HG03521 (cell line): Measurements from ENCODE around the gene CDH4.

Experiments used
- ATAC-seq: cut with Tn5 transposase; IDR thresholded peaks from one replicate; pipeline ENCODE4 v1.9.1; 2021; ENCODE audit warnings: mild to moderate bottlenecking, moderate library complexity; ENCODE audit not compliant: unreplicated experiment

The CDH4 gene

DNA sequence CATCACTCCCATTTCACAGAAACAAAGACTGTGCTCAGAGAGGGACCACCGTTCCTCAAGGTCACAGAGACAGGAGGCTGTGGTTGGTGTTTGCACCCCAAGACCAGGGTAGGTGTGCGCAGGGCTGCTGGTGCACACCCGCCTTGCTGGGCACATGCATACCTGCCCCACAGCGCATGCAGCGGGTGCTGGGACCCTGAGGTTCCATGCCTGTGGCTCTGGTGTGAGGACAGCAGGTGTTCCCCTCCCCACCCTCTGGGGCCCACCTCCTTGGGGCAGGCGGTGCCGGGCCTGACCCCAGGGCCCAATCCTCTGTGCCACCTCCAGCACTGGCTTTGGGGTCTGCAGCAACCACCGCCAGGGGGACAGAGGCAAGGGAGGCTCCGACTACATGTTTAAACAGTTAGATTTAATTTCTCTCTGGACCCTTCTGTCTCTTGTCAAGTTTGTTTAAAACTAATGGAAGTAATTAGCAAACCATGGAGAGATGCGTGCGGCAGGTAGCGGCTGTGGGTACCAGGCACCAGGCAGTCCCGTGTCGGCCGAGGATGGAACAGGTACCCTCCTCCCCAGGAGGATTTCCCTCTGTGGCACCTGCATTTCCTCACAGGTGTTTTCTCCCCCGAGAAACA lies 485.9 kb downstream of the CDH4 start:
- no peak for ATAC-seq

- ATAC-seq: no peak
These were observed 486.6 kb downstream of the CDH4 start for GRCh38 chr20:61738601-61739069.

GRCh38 chr20:61739086-61739831 lies 487.2 kb downstream of the CDH4 start:
- ATAC-seq: no peak

DNA sequence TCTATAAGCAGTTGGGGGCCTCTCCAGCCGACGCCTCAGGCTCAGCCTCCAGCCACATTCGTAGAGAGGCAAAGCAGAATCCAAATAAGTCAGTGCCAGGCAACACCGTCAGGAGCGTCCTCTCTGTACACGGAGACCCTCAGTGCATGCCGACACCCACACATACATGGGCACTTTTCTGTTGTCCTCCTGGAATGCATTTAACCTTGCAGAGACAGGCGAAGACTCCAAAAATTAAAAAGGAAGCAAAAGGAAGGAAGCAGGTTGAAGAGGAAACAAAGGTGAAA lies 487.7 kb downstream of the CDH4 start:
- no peak for ATAC-seq

DNA sequence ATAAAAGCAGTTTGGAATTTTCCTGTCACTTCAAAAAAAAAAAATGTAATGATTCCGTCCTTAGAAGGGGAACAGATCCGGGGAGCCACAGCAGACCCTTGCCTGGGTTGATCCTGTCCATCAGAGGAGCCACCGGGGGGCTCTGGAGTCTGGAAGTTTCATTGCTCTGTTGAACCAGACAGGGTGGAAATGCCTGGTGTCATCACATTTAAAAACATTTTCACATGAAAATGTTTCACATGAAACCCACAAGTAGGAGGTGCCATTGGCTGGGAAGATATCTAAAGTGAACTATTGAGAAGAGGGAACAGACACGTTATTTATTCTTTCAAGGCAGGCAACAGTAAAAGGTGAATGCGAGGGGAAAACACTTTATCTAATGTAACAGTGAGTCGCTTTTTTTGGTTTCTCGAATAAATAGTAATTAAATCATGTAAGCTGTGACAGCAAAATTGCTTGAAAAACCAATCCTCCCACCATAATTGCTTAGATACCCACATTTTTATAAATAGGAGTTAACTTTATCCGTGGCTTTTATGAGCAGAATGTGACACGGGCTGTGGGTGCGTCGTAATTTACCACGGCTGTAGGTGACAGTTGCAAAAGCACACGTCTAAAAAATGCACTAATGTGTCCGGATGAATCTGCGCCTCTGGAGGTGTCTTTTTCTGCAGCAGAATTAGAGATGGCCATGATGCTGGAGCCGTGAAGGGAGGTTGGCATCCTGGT lies 490.2 kb downstream of the CDH4 start:
- no peak for ATAC-seq

DNA sequence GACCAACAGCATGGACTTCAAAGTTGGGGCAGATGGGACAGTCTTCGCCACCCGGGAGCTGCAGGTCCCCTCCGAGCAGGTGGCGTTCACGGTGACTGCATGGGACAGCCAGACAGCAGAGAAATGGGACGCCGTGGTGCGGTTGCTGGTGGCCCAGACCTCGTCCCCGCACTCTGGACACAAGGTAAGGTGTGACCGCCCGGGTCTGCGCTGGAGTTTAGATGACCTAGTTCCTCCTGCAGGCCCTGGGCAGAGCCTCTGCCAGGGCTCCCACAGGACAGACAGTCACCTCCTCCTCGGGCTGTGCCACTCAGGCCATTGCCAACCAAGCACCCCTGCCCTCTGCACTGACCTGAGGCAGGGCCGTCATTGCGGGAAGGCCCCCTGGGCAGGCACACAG lies 491.5 kb downstream of the CDH4 start:
- no peak for ATAC-seq

DNA sequence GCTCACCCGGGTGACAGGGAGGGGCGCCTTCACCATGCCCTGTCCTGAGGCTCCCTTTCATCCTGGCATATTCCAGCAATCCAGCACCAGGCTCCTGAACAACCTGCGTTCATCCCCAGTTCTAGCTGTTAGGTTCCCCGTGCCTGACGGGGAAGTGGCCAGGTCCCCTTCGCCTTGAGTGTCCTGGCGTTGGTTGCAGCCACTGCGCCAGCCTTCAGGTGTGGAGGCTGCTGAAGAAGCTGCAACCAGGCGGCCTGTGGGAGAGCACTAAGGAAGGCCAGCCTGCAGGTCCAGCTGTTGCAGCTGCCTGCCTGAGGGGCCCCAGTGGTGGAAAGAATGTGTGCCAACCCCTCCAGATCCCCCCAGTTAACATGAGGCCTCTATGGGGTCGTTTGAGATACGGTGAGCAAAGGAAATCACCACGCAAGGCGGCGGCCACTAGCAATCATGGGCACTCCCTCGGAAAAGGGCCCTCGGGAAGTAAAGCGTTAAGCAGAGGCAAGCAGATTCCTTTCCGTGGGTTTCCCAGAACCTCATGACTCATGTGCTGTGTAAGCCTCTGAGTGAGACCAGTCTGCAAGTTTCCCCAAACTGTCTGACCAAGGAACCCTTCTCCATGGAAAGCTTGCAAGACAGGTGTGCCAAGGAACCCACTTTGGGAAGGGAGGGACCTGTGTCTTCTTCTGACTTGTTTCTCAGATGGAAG lies 492.8 kb downstream of the CDH4 start:
- ATAC-seq: no peak

GRCh38 chr20:61745397-61746146 lies 493.5 kb downstream of the CDH4 start:
- no peak for ATAC-seq

DNA sequence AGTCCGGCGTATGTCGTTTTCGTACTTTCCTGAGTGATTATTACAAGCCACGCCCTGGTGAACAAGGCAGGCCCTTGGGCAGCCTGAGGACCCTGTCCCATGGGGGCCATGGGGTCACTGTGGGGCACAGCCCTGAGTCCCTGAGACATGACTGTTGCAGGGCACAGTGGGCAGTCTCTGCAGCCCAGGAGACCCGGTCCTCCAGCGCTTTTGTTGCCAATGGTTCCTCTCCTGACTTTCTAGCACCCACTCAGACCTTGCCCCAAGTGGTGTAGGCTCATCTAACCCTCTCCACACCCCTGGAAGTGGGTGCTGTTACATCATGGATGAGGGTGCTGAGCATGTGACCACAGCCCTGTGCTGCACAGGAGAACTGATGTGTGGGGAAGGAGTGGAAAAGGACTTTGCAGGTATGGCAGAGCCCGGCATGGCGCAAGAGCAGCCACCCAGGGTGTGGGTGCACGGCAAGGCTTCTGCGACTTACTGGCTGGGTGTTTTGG lies 494.1 kb downstream of the CDH4 start:
- no peak for ATAC-seq

DNA sequence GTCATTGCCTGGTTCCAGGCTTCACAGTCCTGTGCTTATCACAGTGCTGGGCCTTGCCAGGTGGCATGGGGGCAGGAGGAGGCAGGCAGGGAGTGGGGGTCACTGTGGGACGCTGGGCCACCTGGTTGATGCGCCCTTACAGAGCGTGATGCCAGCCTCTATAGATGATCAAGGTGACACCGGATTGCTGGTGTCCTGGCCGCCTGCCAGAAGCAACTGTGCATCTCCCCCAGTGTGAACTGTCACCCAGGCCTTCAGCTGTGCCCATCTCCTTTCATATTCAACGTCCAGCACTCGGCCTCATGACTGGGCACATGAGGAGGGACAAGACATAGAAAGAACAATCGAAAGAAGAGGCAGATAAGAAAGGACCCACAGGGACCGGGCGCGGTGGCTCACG lies 494.7 kb downstream of the CDH4 start:
- no peak for ATAC-seq

DNA sequence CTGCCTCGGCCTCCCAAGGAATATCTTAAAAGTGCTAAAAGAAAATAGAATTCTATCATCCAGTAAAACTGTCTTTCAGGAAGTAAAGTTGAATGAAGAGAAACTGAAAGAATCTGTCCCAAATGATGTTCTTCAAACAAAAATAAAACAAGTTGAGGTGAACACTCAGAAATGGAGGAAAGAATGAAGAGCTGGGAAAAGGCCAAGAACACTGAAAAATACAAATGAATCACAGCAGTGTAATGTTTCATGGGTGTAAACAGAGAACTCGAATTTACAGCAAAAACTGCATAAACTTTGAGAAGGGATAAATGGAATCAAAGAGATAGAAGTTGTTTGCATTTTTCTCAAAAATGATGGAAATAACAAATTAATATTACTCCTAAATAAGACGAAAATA lies 496.3 kb downstream of the CDH4 start:
- ATAC-seq: no peak

DNA sequence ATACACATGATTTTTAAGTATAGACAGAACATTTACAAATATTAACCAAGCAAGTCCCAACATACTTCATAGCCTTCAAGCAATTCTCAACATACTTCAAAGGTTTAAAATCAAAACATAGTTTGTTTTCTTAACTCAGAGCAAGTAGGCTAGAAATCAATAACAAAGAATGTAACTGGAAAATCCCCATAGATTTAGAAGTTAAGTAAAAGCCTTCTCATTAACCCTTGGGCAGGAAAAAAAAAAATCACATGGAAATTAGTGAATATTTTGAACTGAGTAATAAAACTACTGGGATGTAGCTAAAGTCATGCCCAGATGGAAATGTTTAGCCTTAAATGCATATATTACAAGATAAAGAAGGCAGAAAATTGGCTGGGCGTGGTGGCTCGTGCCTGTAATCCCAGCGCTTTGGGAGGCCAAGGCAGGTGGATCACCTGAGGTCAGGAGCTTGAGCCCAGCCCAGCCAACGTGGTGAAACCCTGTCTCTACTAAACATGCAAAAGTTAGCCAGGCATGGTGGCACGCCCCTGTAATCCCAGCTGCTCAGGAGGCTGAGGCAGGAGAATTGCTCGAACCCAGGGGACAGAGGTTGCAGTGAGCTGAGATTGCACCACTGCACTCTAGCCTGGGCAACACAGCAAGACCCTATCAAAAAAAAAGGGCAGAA lies 497.5 kb downstream of the CDH4 start:
- ATAC-seq: no peak

GRCh38 chr20:61750093-61750492 lies 498.0 kb downstream of the CDH4 start:
- ATAC-seq: no peak

GRCh38 chr20:61752576-61752975 lies 500.5 kb downstream of the CDH4 start:
- no peak for ATAC-seq

DNA sequence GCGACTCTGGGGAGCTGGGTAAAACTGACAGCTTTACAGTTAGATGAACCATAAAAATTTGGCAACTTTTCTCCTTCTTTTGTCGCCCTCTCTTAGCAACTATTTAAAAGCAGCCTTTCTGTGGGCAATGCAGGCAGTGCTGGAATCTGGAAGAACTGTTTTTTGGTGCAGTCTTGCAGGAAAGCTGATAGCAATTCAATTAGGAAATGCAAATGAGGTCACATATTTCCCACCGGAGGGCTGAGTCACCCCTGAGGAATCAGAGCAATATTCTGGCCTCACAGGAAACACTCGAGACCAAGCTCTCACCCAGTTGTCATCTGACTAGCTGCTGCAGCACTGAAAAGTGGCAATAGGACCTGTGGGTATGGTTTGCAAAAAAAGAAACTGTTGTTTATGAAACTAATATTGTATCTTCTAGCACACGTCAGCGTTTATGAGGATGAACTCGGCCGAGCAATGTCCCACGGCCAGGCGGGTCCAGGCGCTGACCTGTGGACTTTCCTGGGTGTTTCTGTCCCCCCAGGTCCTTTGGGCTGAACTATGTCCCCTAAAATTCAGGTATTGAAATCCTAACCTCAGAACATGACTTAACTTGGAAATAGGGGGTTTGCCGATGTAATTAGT lies 501.4 kb downstream of the CDH4 start:
- ATAC-seq: no peak

DNA sequence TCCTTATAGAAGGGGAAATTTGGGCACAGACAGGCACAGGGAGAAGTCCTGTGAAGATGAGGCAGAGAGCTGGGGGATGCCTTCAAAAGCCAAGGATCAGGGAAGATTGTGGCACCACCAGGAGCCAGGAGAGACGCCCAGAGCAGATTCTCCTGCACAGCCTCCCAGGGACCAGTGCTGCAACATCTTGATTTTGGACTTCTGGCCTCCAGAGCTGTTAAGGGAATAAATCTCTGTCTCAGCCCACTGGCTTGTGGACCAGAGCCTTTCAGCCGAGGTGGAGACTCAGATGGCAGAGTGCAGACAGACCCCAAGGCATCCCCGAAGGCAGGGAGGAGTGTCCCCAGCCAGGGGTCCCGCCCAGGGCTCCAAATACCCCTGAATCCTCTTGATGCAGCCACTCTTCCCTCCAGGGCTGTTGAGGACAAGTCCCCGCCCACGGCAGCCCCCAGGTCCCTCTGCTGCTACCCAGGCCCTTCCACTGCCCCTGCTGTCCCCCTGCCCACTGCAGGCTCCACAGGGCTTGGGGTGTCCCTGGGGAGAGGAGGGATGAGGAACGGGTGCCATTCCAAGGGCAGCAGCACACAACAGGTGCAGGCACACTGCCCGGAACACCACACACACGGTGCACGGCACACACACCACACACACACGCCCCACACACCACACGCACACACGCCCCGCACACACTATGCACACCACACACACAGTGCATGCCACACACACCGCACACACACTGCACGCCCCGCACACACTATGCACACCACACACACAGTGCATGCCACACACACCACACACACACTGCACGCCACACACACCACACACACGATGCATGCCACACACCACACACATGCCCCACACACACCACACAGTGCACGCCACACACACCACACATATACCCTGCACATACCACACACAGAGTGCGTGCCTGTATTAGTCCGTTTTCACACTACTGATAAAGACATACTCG lies 502.2 kb downstream of the CDH4 start:
- ATAC-seq: no peak

GRCh38 chr20:61754976-61755778 lies 503.1 kb downstream of the CDH4 start:
- no peak for ATAC-seq
